ENCODE measurements around the gene CCND1. TPM values are rescaled to one million over a fixed set of nuclear protein-coding genes. Genes with fewer than 3 reads are reported as not detected.

CCND1 gene
- total RNA-seq, 1 experiment from 2014 or later: 392 TPM

DNA sequence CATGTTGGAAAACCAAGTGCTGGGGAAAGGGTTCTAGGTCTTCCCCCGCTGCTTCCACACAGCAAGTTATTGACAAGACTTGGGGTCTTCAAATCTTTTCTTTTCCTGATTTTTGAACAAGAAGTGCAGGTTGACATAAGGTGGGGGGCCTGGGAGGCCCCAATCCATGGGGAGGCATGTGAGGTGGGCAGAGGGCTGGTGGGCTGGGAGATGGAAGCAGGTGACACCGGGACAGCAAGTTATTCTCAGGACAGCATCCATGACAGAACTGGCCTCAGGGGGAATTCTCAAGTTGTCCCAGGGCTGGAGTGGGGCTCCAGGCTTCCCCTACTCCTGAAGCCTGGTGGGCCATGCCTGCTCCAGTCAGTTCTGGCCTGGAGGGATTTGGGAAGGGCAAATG lies 57.4 kb downstream of the CCND1 start:
- Mint-ChIP-seq H3K36me3 (ENCODE audit: insufficient read depth, unreplicated experiment) (peaks cover 3% of the 10 kb centered on the region), H3K4me1 (ENCODE audit: low read depth, unreplicated experiment) (peaks cover 23% of the 10 kb centered on the region), H3K27me3 (ENCODE audit: unreplicated experiment) (peaks cover 8% of the 10 kb centered on the region), H3K27ac (ENCODE audit: unreplicated experiment) (no peak overlapping the region), H3K4me3 (ENCODE audit: low read depth, unreplicated experiment) (no peak overlapping the region), H3K9me3 (ENCODE audit: low read depth, unreplicated experiment) (no peaks in the 10 kb centered on the region)
- CTCF ChIA-PET: no interaction called here
- DNase-seq: no peak
- intact Hi-C loops (cut with micrococcal nuclease; ENCODE audit: unreplicated experiment): no loop called here
- no TSS peak for BruUV-seq (replicated peaks)
- no peak for TF ChIP-seq CTCF (IDR thresholded peaks at IDR 0.05; ENCODE audit: unreplicated experiment)

DNA sequence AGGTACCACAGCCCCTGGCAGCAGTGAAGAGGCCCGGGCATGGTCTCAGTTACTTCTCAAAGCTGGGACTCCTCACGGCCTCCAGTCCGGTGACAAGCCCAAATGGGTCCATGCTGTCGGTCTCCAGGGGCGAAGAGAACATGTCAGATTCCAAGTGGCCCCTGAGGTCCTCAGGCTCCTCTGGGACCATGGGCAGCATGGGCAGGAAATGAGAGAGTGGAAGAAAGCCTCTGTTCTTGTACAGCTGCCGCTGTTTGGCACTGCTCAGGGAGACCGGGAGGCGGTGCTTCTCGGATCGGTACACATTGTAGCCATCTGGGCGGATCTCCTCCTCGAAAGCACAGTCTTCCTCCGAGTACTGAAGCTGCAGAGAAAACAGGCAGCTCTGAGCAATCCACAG lies 58.3 kb downstream of the CCND1 start:
- BruUV-seq (replicated peaks): no TSS peak
- Mint-ChIP-seq H3K27ac (ENCODE audit: unreplicated experiment) (no peak overlapping the region), H3K4me3 (ENCODE audit: low read depth, unreplicated experiment) (no peak overlapping the region), H3K36me3 (ENCODE audit: insufficient read depth, unreplicated experiment) (peaks cover 3% of the 10 kb centered on the region), H3K27me3 (ENCODE audit: unreplicated experiment) (peaks cover 12% of the 10 kb centered on the region), H3K4me1 (ENCODE audit: low read depth, unreplicated experiment) (peaks cover 23% of the 10 kb centered on the region), H3K9me3 (ENCODE audit: low read depth, unreplicated experiment) (no peaks in the 10 kb centered on the region)
- no peak for DNase-seq
- intact Hi-C loops (cut with micrococcal nuclease; ENCODE audit: unreplicated experiment): no loop called here
- TF ChIP-seq CTCF (IDR thresholded peaks at IDR 0.05; ENCODE audit: unreplicated experiment): no peak
- CTCF ChIA-PET: no interaction called here

- peak; percentile 84 for DNase-seq
- CTCF ChIA-PET: no interaction called here
- Mint-ChIP-seq H3K27ac (ENCODE audit: unreplicated experiment) (no peak overlapping the region), H3K4me1 (ENCODE audit: low read depth, unreplicated experiment) (peaks cover 23% of the 10 kb centered on the region), H3K36me3 (ENCODE audit: insufficient read depth, unreplicated experiment) (peaks cover 3% of the 10 kb centered on the region), H3K9me3 (ENCODE audit: low read depth, unreplicated experiment) (no peaks in the 10 kb centered on the region), H3K4me3 (ENCODE audit: low read depth, unreplicated experiment) (peak overlapping the region; percentile 22), H3K27me3 (ENCODE audit: unreplicated experiment) (peaks cover 24% of the 10 kb centered on the region)
- intact Hi-C loops (cut with micrococcal nuclease; ENCODE audit: unreplicated experiment): loop anchor here (5.0 kb wide), 1 partner anchor 187 kb away; no protein-coding TSS in a partner anchor
- BruUV-seq (replicated peaks): TSS peak; percentile 17
- no peak for TF ChIP-seq CTCF (IDR thresholded peaks at IDR 0.05; ENCODE audit: unreplicated experiment)
Observed at GRCh38 chr11:69700278-69701140, 59.6 kb downstream of the CCND1 start.

DNA sequence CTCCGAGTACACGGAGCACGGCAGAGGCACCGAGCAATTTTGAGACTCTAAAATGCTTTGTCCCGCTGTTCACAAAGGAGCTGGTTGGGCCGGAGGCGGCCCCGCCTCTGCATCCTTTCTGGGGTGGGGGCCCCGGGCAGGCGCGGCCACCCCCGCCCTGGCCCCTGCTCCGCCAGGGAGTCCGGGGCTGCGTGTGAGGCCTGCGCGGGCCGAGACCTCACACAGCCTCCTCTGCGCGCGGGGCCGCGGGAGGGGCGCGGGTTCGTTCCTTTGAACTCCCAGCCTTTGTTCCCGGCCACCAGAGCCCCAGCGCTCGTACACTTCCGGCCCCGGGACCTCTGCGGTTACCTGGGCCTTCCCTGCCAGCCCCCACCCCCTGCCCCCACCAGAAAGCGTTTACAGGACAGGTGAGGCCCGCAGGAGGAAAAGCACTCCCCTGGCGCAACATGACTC lies 61.3 kb downstream of the CCND1 start:
- CTCF ChIA-PET: no interaction called here
- H3K4me3 Mint-ChIP-seq (ENCODE audit: low read depth, unreplicated experiment): no peak overlapping the region
- no peak for DNase-seq
- H3K9me3 Mint-ChIP-seq (ENCODE audit: low read depth, unreplicated experiment): no peaks in the 10 kb centered on the region
- no peak for TF ChIP-seq CTCF (IDR thresholded peaks at IDR 0.05; ENCODE audit: unreplicated experiment)
- intact Hi-C loops (cut with micrococcal nuclease; ENCODE audit: unreplicated experiment): loop anchor here (5.0 kb wide), 1 partner anchor 185 kb away; no protein-coding TSS in a partner anchor
- no peak overlapping the region for H3K27ac Mint-ChIP-seq (ENCODE audit: unreplicated experiment)
- BruUV-seq (replicated peaks): no TSS peak
- peaks cover 12% of the 10 kb centered on the region for H3K4me1 Mint-ChIP-seq (ENCODE audit: low read depth, unreplicated experiment)
- H3K27me3 Mint-ChIP-seq (ENCODE audit: unreplicated experiment): peaks cover 41% of the 10 kb centered on the region
- peaks cover 3% of the 10 kb centered on the region for H3K36me3 Mint-ChIP-seq (ENCODE audit: insufficient read depth, unreplicated experiment)

All from Calu3 (cell line).